DND-41 (cell line): ENCODE data around the gene OSBPL5.
A peak's percentile ranks its signal among the peaks of the same experiment; 100 is the strongest.

Experiments
- ATAC-seq: fragments of 200-7000 bp; cut with Tn5 transposase; 3 replicates; pipeline ENCODE4 v1.9.1; 2021; ENCODE audit warnings: low read depth; ENCODE audit not compliant: insufficient read depth
- DNase-seq: peaks from one replicate; pipeline ENCODE4 v3.0.0-alpha.2; 2020
- H2AFZ ChIP-seq: 2 replicates; pipeline ENCODE4 v1.6.0; 2012; ENCODE audit warnings: low read depth, low read length
- H3K27ac ChIP-seq: 2 replicates; pipeline ENCODE4 v1.5.1; 2012; ENCODE audit warnings: low read length, inconsistent platforms
- H3K27me3 ChIP-seq: fragments of 200-600 bp; sonication (generic); 2 replicates; pipeline ENCODE4 v1.6.0; 2012; ENCODE audit warnings: low read length, mild to moderate bottlenecking, inconsistent platforms; ENCODE audit not compliant: insufficient read depth, poor library complexity
- H3K36me3 ChIP-seq: 2 replicates; pipeline ENCODE4 v1.5.1; 2012; ENCODE audit warnings: low read length, inconsistent platforms; ENCODE audit not compliant: insufficient read depth
- H3K4me1 ChIP-seq: 2 replicates; pipeline ENCODE4 v1.5.1; 2012; ENCODE audit warnings: mild to moderate bottlenecking, low read length; ENCODE audit not compliant: insufficient read depth
- H3K4me2 ChIP-seq: 2 replicates; pipeline ENCODE4 v1.6.0; 2012; ENCODE audit warnings: mild to moderate bottlenecking, moderate library complexity, low read length, inconsistent platforms; ENCODE audit not compliant: insufficient read depth
- H3K4me3 ChIP-seq, 2 experiments: fragments of 200-600 bp in 1 of 2; shearing (Covaris generic) in 1 of 2; 2 replicates each; pipeline ENCODE4 v1.5.1; 2012 to 2016; ENCODE audit warnings: inconsistent platforms in 2 of 2, low read length in 2 of 2, mild to moderate bottlenecking in 2 of 2, low read depth in 1 of 2, moderate library complexity in 1 of 2
- H3K79me2 ChIP-seq: 2 replicates; pipeline ENCODE4 v1.6.0; 2012; ENCODE audit warnings: low read length, inconsistent platforms; ENCODE audit not compliant: insufficient read depth
- H3K9ac ChIP-seq: 2 replicates; pipeline ENCODE4 v1.6.0; 2012; ENCODE audit warnings: low read depth, mild to moderate bottlenecking, inconsistent platforms, low read length, moderate library complexity
- H3K9me3 ChIP-seq: 2 replicates; pipeline ENCODE4 v1.5.1; 2012; ENCODE audit warnings: low read length, moderate library complexity, mild to moderate bottlenecking, inconsistent platforms; ENCODE audit not compliant: insufficient read depth, severe bottlenecking
- H4K20me1 ChIP-seq: 2 replicates; pipeline ENCODE4 v1.6.0; 2012; ENCODE audit warnings: low read length; ENCODE audit not compliant: insufficient read depth
- CTCF ChIP-seq: IDR thresholded peaks from 2 replicates; pipeline ENCODE4 v1.5.1; 2012; ENCODE audit warnings: borderline replicate concordance, low read length, moderate library complexity, mild to moderate bottlenecking; ENCODE audit not compliant: poor library complexity, severe bottlenecking; ENCODE audit errors: extremely low read depth
- EZH2 ChIP-seq: IDR thresholded peaks from 3 replicates; pipeline ENCODE4 v1.6.1; 2012; ENCODE audit warnings: borderline replicate concordance, low read depth, mild to moderate bottlenecking, moderate library complexity, low read length, inconsistent platforms; ENCODE audit not compliant: severe bottlenecking

OSBPL5 gene

GRCh38 chr11:3049430-3050243 is 115.5 kb downstream of the OSBPL5 start:
- H3K27ac ChIP-seq = no peak overlapping the region
- H3K9me3 ChIP-seq = no peaks in the 10 kb centered on the region
- peaks cover 93% of the 10 kb centered on the region for H3K79me2 ChIP-seq
- H3K4me3 ChIP-seq = no peak overlapping the region
- H3K9ac ChIP-seq = no peak overlapping the region
- H3K36me3 ChIP-seq = peaks cover 55% of the 10 kb centered on the region
- H3K4me2 ChIP-seq = no peak overlapping the region
- no peak overlapping the region for H2AFZ ChIP-seq
- H4K20me1 ChIP-seq = peaks cover 75% of the 10 kb centered on the region
- ATAC-seq (peak; percentile 60), DNase-seq (peak; percentile 30)
- H3K4me1 ChIP-seq = peaks cover 3% of the 10 kb centered on the region; the same call in 1 of the 2 replicates
- no peaks in the 10 kb centered on the region for H3K27me3 ChIP-seq
- TF ChIP-seq CTCF (no peak), EZH2 (no peak)

GRCh38 chr11:3047637-3048036 is 117.5 kb downstream of the OSBPL5 start:
- Histone ChIP-seq H3K27ac (no peak overlapping the region), H3K4me1 (no peaks in the 10 kb centered on the region), H3K79me2 (peaks cover 95% of the 10 kb centered on the region), H2AFZ (no peak overlapping the region), H3K27me3 (no peaks in the 10 kb centered on the region), H3K4me2 (no peak overlapping the region), H3K9ac (no peak overlapping the region), H3K36me3 (peaks cover 54% of the 10 kb centered on the region), H3K9me3 (no peaks in the 10 kb centered on the region), H3K4me3 (no peak overlapping the region), H4K20me1 (peaks cover 80% of the 10 kb centered on the region)
- ATAC-seq (no peak), DNase-seq (no peak)
- TF ChIP-seq CTCF (no peak), EZH2 (no peak)

- DNase-seq = no peak
- H4K20me1 ChIP-seq = peaks cover 84% of the 10 kb centered on the region
Measured at GRCh38 chr11:3046641-3047040, 118.5 kb downstream of the OSBPL5 start.

More at GRCh38 chr11:3046641-3047040, 118.5 kb downstream of the OSBPL5 start:
- ATAC-seq = no peak
- peaks cover 61% of the 10 kb centered on the region for H3K36me3 ChIP-seq
- H3K4me1 ChIP-seq = no peaks in the 10 kb centered on the region
- no peak overlapping the region for H3K4me3 ChIP-seq
- no peak for TF ChIP-seq EZH2
- no peak for TF ChIP-seq CTCF
- H3K27ac ChIP-seq = no peak overlapping the region
- peaks cover 94% of the 10 kb centered on the region for H3K79me2 ChIP-seq
- no peak overlapping the region for H3K4me2 ChIP-seq
- no peaks in the 10 kb centered on the region for H3K9me3 ChIP-seq
- no peak overlapping the region for H3K9ac ChIP-seq
- no peaks in the 10 kb centered on the region for H3K27me3 ChIP-seq
- H2AFZ ChIP-seq = no peak overlapping the region
